HCT116 (cell line): Measurements from ENCODE around the gene CFAP91. TPM values are rescaled to one million over a fixed set of nuclear protein-coding genes. Genes with fewer than 3 reads are reported as not detected.

ENCODE experiments used
- ATAC-seq: fragments of 200-7000 bp; cut with Tn5 transposase; 2 replicates; pipeline ENCODE4 v1.9.1; 2020; ENCODE audit warnings: mild to moderate bottlenecking, moderate library complexity
- BruUV-seq: library from RNA; stranded (reverse); fragments of 400-500 nt; replicated peaks from 2 replicates; lab custom pipeline; 2021; lab: Mats Ljungman, UMichigan
- CTCF ChIA-PET: fragments of 300-600 bp; sonication (Branson Sonifier 250); formaldehyde crosslinking; loops from one replicate; lab custom pipeline; 2021; ENCODE audit warnings: antibody characterized with exemption; lab: Charles Lee
- POLR2A ChIA-PET: fragments of 300-600, 350-600 bp; sonication (Branson Sonifier 250); formaldehyde crosslinking; loops from one replicate; lab custom pipeline; 2021; ENCODE audit warnings: antibody characterized with exemption; lab: Charles Lee
- RAD21 ChIA-PET, 2 experiments: fragments of 300-600 bp; sonication (Branson Sonifier 250); formaldehyde crosslinking; loops; one replicate each; lab custom pipeline; 2023; ENCODE audit warnings: low total read pairs in 2 of 2; ENCODE audit not compliant: uncharacterized antibody in 2 of 2, unreplicated experiment in 2 of 2, low non-redundant PET in 1 of 2; lab: Charles Lee
- DNase-seq: peaks from one replicate; pipeline ENCODE4 v3.0.0-alpha.2; 2010; ENCODE audit warnings: low read depth, low spot score
- H2AFZ ChIP-seq: fragments of 200-600 bp; shearing (Covaris generic), sonication (generic); 2 replicates; pipeline ENCODE4 v1.6.1; 2017; ENCODE audit warnings: low read depth, mixed run types, mixed read lengths, antibody characterized with exemption, low read length; ENCODE audit not compliant: poor library complexity, severe bottlenecking
- H3K27ac ChIP-seq: 2 replicates; pipeline ENCODE4 v1.5.1; 2012; ENCODE audit warnings: low read depth, low read length
- H3K27me3 ChIP-seq: fragments of 200-600 bp; sonication (generic); 2 replicates; pipeline ENCODE4 v1.6.1; 2016; ENCODE audit warnings: mixed run types, low read length, mixed read lengths; ENCODE audit not compliant: insufficient read depth
- H3K36me3 ChIP-seq, 2 experiments: fragments of 200-500 bp in 1 of 2; fragments of 200-600 bp in 1 of 2; sonication (Bioruptor generic) in 1 of 2; sonication (generic) in 1 of 2; 2 replicates each; pipeline versions ENCODE4 v1.5.1 to v1.6.1; 2014 to 2016; ENCODE audit warnings: low read length in 2 of 2, inconsistent platforms in 1 of 2, mixed read lengths in 1 of 2, mixed run types in 1 of 2; ENCODE audit not compliant: insufficient read depth in 2 of 2, control insufficient read depth in 1 of 2
- H3K4me1 ChIP-seq, 2 experiments: fragments of 200-600 bp in 1 of 2; sonication (generic) in 1 of 2; 2 replicates each; pipeline versions ENCODE4 v1.5.1 to v1.6.1; 2012 to 2017; ENCODE audit warnings: low read length in 2 of 2, inconsistent platforms in 1 of 2, mild to moderate bottlenecking in 1 of 2, mixed read lengths in 1 of 2, mixed run types in 1 of 2, moderate library complexity in 1 of 2; ENCODE audit not compliant: insufficient read depth in 2 of 2, control insufficient read depth in 1 of 2
- H3K4me2 ChIP-seq: fragments of 200-600 bp; sonication (generic); 2 replicates; pipeline ENCODE4 v1.6.1; 2017; ENCODE audit warnings: mixed run types, low read length, mixed read lengths
- H3K4me3 ChIP-seq, 2 experiments: fragments of 200-600 bp in 1 of 2; sonication (generic) in 1 of 2; replicated peaks in 1 of 2; 2 replicates each; pipeline ENCODE4 v1.5.1; 2011 to 2016; ENCODE audit warnings: low read length in 2 of 2, control low read depth in 1 of 2, low read depth in 1 of 2, mild to moderate bottlenecking in 1 of 2, mixed read lengths in 1 of 2, mixed run types in 1 of 2
- H3K79me2 ChIP-seq: fragments of 200-600 bp; sonication (generic); 2 replicates; pipeline ENCODE4 v1.6.1; 2017; ENCODE audit warnings: mild to moderate bottlenecking, mixed run types, low read length, moderate library complexity, mixed read lengths; ENCODE audit not compliant: insufficient read depth
- H3K9ac ChIP-seq: fragments of 200-600 bp; sonication (generic); 2 replicates; pipeline ENCODE4 v1.6.1; 2016; ENCODE audit warnings: low read length, mixed read lengths
- H3K9me2 ChIP-seq: fragments of 200-600 bp; sonication (generic), shearing (Covaris generic); 2 replicates; pipeline ENCODE4 v1.6.1; 2017; ENCODE audit warnings: mixed run types, mild to moderate bottlenecking, moderate library complexity; ENCODE audit not compliant: insufficient read depth
- H3K9me3 ChIP-seq, 2 experiments: fragments of 200-500 bp in 1 of 2; fragments of 200-600 bp in 1 of 2; sonication (Bioruptor generic) in 1 of 2; sonication (generic) in 1 of 2; 2 replicates each; pipeline ENCODE4 v1.6.1; 2014 to 2017; ENCODE audit warnings: low read length in 2 of 2, mixed read lengths in 2 of 2, inconsistent platforms in 1 of 2, low read depth in 1 of 2, mild to moderate bottlenecking in 1 of 2, mixed run types in 1 of 2, moderate library complexity in 1 of 2; ENCODE audit not compliant: control insufficient read depth in 1 of 2, insufficient read depth in 1 of 2
- H4K20me1 ChIP-seq: fragments of 200-600 bp; sonication (generic), shearing (Covaris generic); 2 replicates; pipeline ENCODE4 v1.6.1; 2017; ENCODE audit warnings: mixed run types, mild to moderate bottlenecking, moderate library complexity; ENCODE audit not compliant: insufficient read depth
- CBX3 ChIP-seq: IDR thresholded peaks from 2 replicates; pipeline ENCODE4 v1.6.1; 2012; ENCODE audit warnings: low read depth
- EGR1 ChIP-seq: IDR thresholded peaks from 2 replicates; pipeline ENCODE4 v1.6.1; 2012; ENCODE audit warnings: low read depth
- ELF1 ChIP-seq: IDR thresholded peaks from 2 replicates; pipeline ENCODE4 v1.6.1; 2012; ENCODE audit warnings: low read depth, borderline replicate concordance
- EZH2 ChIP-seq: fragments of 200-600 bp; sonication (generic); IDR thresholded peaks from 2 replicates; pipeline ENCODE4 v1.6.1; 2017; ENCODE audit warnings: antibody characterized with exemption, mixed run types
- EZH2phosphoT487 ChIP-seq: fragments of 200-600 bp; IDR thresholded peaks from 2 replicates; pipeline ENCODE4 v1.6.1; 2018; ENCODE audit warnings: antibody characterized with exemption, borderline replicate concordance
- POLR2A ChIP-seq: IDR thresholded peaks from 2 replicates; pipeline ENCODE4 v1.7.0; 2011; ENCODE audit warnings: borderline replicate concordance; ENCODE audit not compliant: insufficient read depth, insufficient read length; ENCODE audit errors: extremely low read depth
- RAD21 ChIP-seq: IDR thresholded peaks from 2 replicates; pipeline ENCODE4 v1.6.1; 2012; ENCODE audit warnings: low read depth, mild to moderate bottlenecking
- TCF7L2 ChIP-seq: IDR thresholded peaks from 2 replicates; pipeline ENCODE4 v1.7.0; 2011; ENCODE audit warnings: borderline replicate concordance, inconsistent platforms; ENCODE audit not compliant: insufficient read depth, insufficient read length; ENCODE audit errors: extremely low read depth
- intact Hi-C: fragments of 100-400 bp; cut with micrococcal nuclease; formaldehyde crosslinking; loops from 2 replicates; pipeline ENCODE4 v1.10.0; 2022
- total RNA-seq: library from RNA; stranded (reverse); gene quantifications from one replicate; pipeline ENCODE4 v1.2.1, GENCODE V29; 2021; ENCODE audit not compliant: unreplicated experiment
- TF ChIP-seq, protein P1 (sequence below): IDR thresholded peaks from 2 replicates; pipeline ENCODE4 v1.6.1; 2012

Gene CFAP91
- total RNA-seq, 1 experiment from 2014 or later = 0.96 TPM

DNA sequence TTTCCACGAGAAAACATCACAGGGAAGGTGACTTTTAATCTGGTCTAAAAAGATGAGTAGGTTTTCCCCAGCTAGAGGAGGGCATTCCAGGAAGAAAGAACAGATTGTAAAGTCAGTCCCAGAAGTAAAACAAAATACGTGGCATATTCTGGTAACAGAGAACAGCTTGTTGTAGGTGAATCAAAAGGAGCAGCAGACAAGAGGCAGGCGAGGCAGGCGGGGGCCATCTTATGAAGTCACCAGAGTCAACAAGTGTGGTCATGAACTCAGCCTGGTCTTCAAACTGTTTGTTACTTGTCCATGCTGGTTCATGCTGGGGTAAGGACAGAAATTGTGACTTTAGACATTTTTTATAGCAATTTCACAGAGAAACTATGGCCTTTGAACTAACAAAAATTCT is 38.5 kb upstream of the CFAP91 start:
- no peak for ATAC-seq
- no peaks in the 10 kb centered on the region for H3K27me3 ChIP-seq
- TF ChIP-seq ELF1 (no peak), TCF7L2 (no peak)
- no peak overlapping the region for H3K4me3 ChIP-seq
- no peak overlapping the region for H2AFZ ChIP-seq
- H3K9me2 ChIP-seq = no peaks in the 10 kb centered on the region
- H3K79me2 ChIP-seq = no peaks in the 10 kb centered on the region
- 0 out of 4 replicates have a peak, but pooled peaks cover 0 to 4% of the 10 kb centered on the region in 2 experiments for H3K4me1 ChIP-seq
- intact Hi-C loops = no loop called here
- no peak overlapping the region for H3K4me2 ChIP-seq
- ChIA-PET POLR2A (no interaction called here), CTCF (interaction anchor here (1.0 kb wide), 1 partner anchor 12 kb away, joined by 8 read pairs; the partner anchor contains the start of gene COX17), RAD21 (no interaction called here)
- H3K9ac ChIP-seq = no peak overlapping the region
- H4K20me1 ChIP-seq = no peaks in the 10 kb centered on the region
- no peaks in the 10 kb centered on the region for H3K36me3 ChIP-seq
- no peaks in the 10 kb centered on the region for H3K9me3 ChIP-seq
- no TSS peak for BruUV-seq
- DNase-seq = no peak
- no peak overlapping the region for H3K27ac ChIP-seq

DNA sequence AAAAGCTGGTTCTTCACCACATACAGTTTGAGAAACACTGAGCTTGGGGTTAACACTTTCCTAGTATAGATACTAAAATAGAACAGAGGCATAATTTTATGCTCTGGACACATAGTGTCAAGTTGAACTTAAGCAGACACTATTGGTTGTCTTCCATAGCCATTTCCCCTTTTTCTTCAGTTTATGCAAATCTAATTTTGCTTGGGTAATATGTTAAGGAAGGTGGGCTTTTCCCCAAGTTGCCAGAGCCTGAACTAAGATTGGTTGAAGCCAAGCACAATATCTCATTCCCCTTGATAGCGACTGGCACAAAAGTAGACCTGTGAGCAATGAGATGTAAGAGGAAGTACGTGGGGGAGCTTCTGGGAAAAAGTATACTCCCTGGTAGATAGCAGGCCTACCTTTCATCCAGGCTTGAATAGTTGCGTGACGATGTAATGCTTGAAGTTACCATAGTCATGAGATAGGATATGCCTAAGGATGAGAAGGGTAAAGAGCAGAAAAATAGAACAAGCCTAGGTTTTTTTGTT is 37.9 kb upstream of the CFAP91 start:
- peaks cover 1 to 5% of the 10 kb centered on the region in 2 experiments; a peak in 2 of 4 replicates for H3K4me1 ChIP-seq
- BruUV-seq = no TSS peak
- ATAC-seq = no peak

More for the DNA sequence above, 37.9 kb upstream of the CFAP91 start:
- TF ChIP-seq TCF7L2 (no peak), CBX3 (no peak), POLR2A (no peak), EGR1 (no peak), EZH2 (no peak), EZH2phosphoT487 (no peak), RAD21 (no peak)
- TF ChIP-seq, protein P1, sequence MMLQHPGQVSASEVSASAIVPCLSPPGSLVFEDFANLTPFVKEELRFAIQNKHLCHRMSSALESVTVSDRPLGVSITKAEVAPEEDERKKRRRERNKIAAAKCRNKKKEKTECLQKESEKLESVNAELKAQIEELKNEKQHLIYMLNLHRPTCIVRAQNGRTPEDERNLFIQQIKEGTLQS = no peak
- no peak for DNase-seq
- H3K27ac ChIP-seq = no peak overlapping the region
- CTCF ChIA-PET = interaction anchor here (1.0 kb wide), 1 partner anchor 12 kb away, joined by 8 read pairs; the partner anchor contains the start of gene COX17
- no peaks in the 10 kb centered on the region for H3K79me2 ChIP-seq
- no peaks in the 10 kb centered on the region for H4K20me1 ChIP-seq
- no peaks in the 10 kb centered on the region for H3K9me2 ChIP-seq
- no peak overlapping the region for H3K4me3 ChIP-seq
- no peak overlapping the region for H2AFZ ChIP-seq
- no peaks in the 10 kb centered on the region for H3K9me3 ChIP-seq
- intact Hi-C loops = no loop called here
- no peak overlapping the region for H3K4me2 ChIP-seq
- RAD21 ChIA-PET = no interaction called here
- 0 out of 4 replicates have a peak, but pooled peaks cover 0 to under 1% of the 10 kb centered on the region in 2 experiments for H3K36me3 ChIP-seq
- POLR2A ChIA-PET = no interaction called here
- no peak overlapping the region for H3K9ac ChIP-seq
- no peaks in the 10 kb centered on the region for H3K27me3 ChIP-seq
